KMS-11 (cell line): ENCODE measurements around the gene SMAD7.

Experiments used
- H2AFZ ChIP-seq: fragments of 200-600 bp; sonication (generic); 2 replicates; pipeline ENCODE4 v1.6.1; 2016; ENCODE audit warnings: antibody characterized with exemption, mixed run types, low read depth
- H3K27ac ChIP-seq: fragments of 200-600 bp; sonication (generic); 2 replicates; pipeline ENCODE4 v1.6.1; 2016; ENCODE audit warnings: mild to moderate bottlenecking, mixed run types
- H3K27me3 ChIP-seq: fragments of 200-600 bp; sonication (generic); 2 replicates; pipeline ENCODE4 v1.6.1; 2017; ENCODE audit warnings: mild to moderate bottlenecking, low read depth, mixed run types, moderate library complexity; ENCODE audit not compliant: insufficient read depth
- H3K36me3 ChIP-seq: fragments of 200-600 bp; sonication (generic); 2 replicates; pipeline ENCODE4 v1.6.1; 2017; ENCODE audit warnings: mild to moderate bottlenecking, mixed run types; ENCODE audit not compliant: insufficient read depth
- H3K4me1 ChIP-seq: fragments of 200-600 bp; sonication (generic); 2 replicates; pipeline ENCODE4 v1.6.1; 2016; ENCODE audit warnings: mild to moderate bottlenecking, low read depth, mixed run types; ENCODE audit not compliant: poor library complexity, severe bottlenecking
- H3K4me2 ChIP-seq: fragments of 200-600 bp; sonication (generic); 2 replicates; pipeline ENCODE4 v1.7.0; 2016; ENCODE audit warnings: mild to moderate bottlenecking, mixed run types
- H3K4me3 ChIP-seq: fragments of 200-600 bp; sonication (generic); IDR thresholded peaks from 2 replicates; pipeline ENCODE4 v1.6.1; 2017; ENCODE audit warnings: low read depth, low read length, mixed read lengths; ENCODE audit not compliant: insufficient read depth
- H3K79me2 ChIP-seq: fragments of 200-600 bp; sonication (generic); 2 replicates; pipeline ENCODE4 v1.6.1; 2016; ENCODE audit warnings: low read depth, mixed run types; ENCODE audit not compliant: insufficient read depth
- H3K9ac ChIP-seq: fragments of 200-600 bp; sonication (generic); 2 replicates; pipeline ENCODE4 v1.6.1; 2016; ENCODE audit warnings: mild to moderate bottlenecking, mixed run types
- H4K20me1 ChIP-seq: fragments of 200-600 bp; sonication (generic); 2 replicates; pipeline ENCODE4 v1.6.1; 2016; ENCODE audit warnings: mild to moderate bottlenecking, mixed run types; ENCODE audit not compliant: insufficient read depth
- CTCF ChIP-seq: fragments of 200-600 bp; sonication (generic); conservative IDR thresholded peaks from 2 replicates; pipeline ENCODE4 v1.6.1; 2017; ENCODE audit warnings: low read depth, mild to moderate bottlenecking, antibody characterized with exemption, low read length, moderate library complexity, mixed read lengths

SMAD7 gene

GRCh38 chr18:48882379-48882778 lies 68.4 kb downstream of the SMAD7 start:
- H3K27ac ChIP-seq, result no peak overlapping the region
- no peaks in the 10 kb centered on the region for H4K20me1 ChIP-seq
- no peaks in the 10 kb centered on the region for H3K36me3 ChIP-seq
- H3K4me1 ChIP-seq, result no peaks in the 10 kb centered on the region
- H3K27me3 ChIP-seq, result no peaks in the 10 kb centered on the region
- no peaks in the 10 kb centered on the region for H3K79me2 ChIP-seq
- H3K4me2 ChIP-seq, result no peak overlapping the region
- H3K9ac ChIP-seq, result no peak overlapping the region
- TF ChIP-seq CTCF, result no peak
- no peak overlapping the region for H2AFZ ChIP-seq
- H3K4me3 ChIP-seq, result no peak overlapping the region

- Histone ChIP-seq H3K36me3 (no peaks in the 10 kb centered on the region), H3K79me2 (no peaks in the 10 kb centered on the region), H4K20me1 (no peaks in the 10 kb centered on the region), H3K27ac (no peak overlapping the region), H3K4me3 (no peak overlapping the region), H3K9ac (no peak overlapping the region), H3K4me2 (no peak overlapping the region), H2AFZ (no peak overlapping the region), H3K4me1 (no peaks in the 10 kb centered on the region), H3K27me3 (no peaks in the 10 kb centered on the region)
- TF ChIP-seq CTCF, result no peak
These were observed 69.8 kb downstream of the SMAD7 start for GRCh38 chr18:48880931-48881330.

GRCh38 chr18:48879008-48879431 lies 71.7 kb downstream of the SMAD7 start:
- no peaks in the 10 kb centered on the region for H4K20me1 ChIP-seq
- H3K4me1 ChIP-seq, result no peaks in the 10 kb centered on the region
- TF ChIP-seq CTCF, result no peak
- no peak overlapping the region for H3K9ac ChIP-seq
- no peak overlapping the region for H3K27ac ChIP-seq
- H3K4me2 ChIP-seq, result no peak overlapping the region
- no peak overlapping the region for H3K4me3 ChIP-seq
- H2AFZ ChIP-seq, result no peak overlapping the region
- no peaks in the 10 kb centered on the region for H3K27me3 ChIP-seq
- no peaks in the 10 kb centered on the region for H3K36me3 ChIP-seq
- H3K79me2 ChIP-seq, result no peaks in the 10 kb centered on the region

GRCh38 chr18:48878471-48878870 lies 72.3 kb downstream of the SMAD7 start:
- H3K9ac ChIP-seq, result no peak overlapping the region
- no peak overlapping the region for H3K4me3 ChIP-seq
- H4K20me1 ChIP-seq, result no peaks in the 10 kb centered on the region
- H3K27ac ChIP-seq, result no peak overlapping the region
- no peaks in the 10 kb centered on the region for H3K27me3 ChIP-seq
- no peaks in the 10 kb centered on the region for H3K36me3 ChIP-seq
- H3K4me1 ChIP-seq, result no peaks in the 10 kb centered on the region
- H2AFZ ChIP-seq, result no peak overlapping the region
- no peaks in the 10 kb centered on the region for H3K79me2 ChIP-seq
- TF ChIP-seq CTCF, result no peak
- H3K4me2 ChIP-seq, result no peak overlapping the region
